GM21360 (cell line): ENCODE results near the gene ICAM4.
"Not testable (repeated sequence)": the region's sequence is repeated elsewhere in the genome, so short reads cannot be mapped to it uniquely, and the experiment has no call there.

Source experiments
- ATAC-seq: cut with Tn5 transposase; IDR thresholded peaks from one replicate; pipeline ENCODE4 v1.9.1; 2021; ENCODE audit warnings: mild to moderate bottlenecking, moderate library complexity; ENCODE audit not compliant: unreplicated experiment

ICAM4 gene

DNA sequence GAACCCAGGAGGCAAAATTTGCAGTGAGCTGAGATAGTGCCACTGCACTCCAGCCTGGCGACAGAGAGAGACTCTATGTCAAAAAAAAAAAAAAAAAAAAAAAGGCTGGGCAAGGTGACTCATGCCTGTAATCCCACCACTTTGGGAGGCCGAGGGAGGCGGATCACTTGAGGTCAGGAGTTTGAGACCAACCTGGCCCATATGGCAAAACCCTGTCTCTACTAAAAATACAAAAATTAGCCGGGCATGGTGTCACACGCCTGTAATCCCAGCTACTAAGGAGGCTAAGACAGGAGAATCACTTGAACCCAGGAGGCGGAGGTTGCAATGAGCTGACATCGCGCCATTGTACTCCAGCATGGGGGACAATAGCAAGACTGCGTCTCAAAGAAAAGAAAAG lies 50.0 kb downstream of the ICAM4 start:
- not testable (repeated sequence) for ATAC-seq
